GM12873 (cell line): ENCODE measurements around the gene MMP28.

Experiments
- TF ChIP-seq, protein P1 (sequence below): IDR thresholded peaks from 2 replicates; pipeline ENCODE4 v1.5.1; 2012; ENCODE audit warnings: low read depth, mild to moderate bottlenecking, moderate library complexity, low read length, control low read depth; ENCODE audit not compliant: insufficient read depth; ENCODE audit errors: missing control alignments

MMP28 gene

DNA sequence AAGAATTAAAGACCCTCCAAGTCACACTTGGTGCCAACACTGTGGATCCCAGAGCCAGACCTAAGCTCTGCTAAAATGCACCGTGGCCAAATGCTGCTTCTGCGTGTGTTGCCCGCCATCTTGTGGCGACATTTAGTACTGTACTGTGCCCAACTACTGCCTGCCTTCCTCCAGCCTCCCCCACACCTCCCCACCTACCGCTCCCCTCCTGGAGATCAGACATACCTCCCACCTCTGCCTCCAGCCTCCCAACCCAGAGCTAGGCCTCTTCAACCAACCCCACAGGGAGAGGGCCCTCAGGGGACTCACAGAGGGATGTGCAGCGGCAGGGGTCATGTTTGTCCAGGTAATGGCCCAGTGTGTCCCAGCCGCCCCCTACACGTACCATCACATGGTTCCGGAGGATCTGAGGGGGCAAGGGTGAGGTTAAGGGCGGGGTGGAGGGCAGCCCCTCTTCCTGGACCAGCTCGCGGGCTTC, 47.9 kb downstream of the MMP28 start:
- TF ChIP-seq, protein P1, sequence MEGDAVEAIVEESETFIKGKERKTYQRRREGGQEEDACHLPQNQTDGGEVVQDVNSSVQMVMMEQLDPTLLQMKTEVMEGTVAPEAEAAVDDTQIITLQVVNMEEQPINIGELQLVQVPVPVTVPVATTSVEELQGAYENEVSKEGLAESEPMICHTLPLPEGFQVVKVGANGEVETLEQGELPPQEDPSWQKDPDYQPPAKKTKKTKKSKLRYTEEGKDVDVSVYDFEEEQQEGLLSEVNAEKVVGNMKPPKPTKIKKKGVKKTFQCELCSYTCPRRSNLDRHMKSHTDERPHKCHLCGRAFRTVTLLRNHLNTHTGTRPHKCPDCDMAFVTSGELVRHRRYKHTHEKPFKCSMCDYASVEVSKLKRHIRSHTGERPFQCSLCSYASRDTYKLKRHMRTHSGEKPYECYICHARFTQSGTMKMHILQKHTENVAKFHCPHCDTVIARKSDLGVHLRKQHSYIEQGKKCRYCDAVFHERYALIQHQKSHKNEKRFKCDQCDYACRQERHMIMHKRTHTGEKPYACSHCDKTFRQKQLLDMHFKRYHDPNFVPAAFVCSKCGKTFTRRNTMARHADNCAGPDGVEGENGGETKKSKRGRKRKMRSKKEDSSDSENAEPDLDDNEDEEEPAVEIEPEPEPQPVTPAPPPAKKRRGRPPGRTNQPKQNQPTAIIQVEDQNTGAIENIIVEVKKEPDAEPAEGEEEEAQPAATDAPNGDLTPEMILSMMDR = peak; percentile 91

DNA sequence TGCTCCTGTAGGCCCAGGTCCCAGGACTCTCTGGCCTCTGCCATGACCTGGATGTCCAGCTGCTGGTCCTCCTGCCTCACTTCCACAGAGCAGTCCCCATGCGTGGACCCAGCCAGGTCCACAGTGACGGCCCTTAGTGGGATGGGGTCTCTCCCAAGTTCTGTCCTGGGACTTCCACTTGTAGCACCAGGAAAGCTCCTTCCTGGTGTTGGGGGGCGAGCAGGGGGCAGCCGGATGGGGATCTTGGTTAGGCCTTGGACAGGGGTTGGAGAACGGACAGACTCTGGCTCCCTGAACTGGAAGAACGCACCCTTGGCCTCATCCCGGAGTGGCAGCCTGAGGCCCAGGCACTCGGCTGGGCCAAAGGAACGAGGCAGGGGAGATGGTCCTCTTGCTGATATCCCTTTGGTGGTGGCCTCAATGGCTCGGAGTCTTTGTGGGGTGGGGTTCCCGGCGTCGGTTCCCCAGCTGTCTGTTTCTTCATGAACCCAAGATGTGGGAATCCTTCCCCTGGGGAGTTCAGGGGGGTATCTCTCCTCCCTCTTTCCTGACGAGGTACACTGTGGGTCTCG, 49.6 kb downstream of the MMP28 start:
- TF ChIP-seq, protein P1 = no peak

DNA sequence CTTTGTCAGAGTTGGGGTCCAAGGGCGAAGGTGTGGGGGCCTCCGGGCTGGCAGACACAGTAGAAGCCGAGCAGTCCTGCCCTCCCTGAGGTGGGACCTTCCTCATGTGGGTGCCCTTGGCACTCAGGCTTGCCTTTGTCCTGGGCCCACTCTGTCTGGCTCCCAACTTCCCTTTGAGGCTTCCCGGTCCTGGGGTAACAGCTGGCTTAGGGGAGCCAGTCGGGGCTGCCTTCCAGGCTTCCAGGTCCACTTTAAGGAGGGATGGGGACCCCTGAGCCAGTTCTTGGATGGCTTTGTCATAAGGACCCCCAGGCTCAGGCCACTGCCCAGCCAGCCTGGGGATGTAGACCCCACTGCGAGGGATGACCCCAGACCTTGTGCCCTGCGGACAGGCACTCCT, 50.2 kb downstream of the MMP28 start:
- TF ChIP-seq, protein P1 = no peak

DNA sequence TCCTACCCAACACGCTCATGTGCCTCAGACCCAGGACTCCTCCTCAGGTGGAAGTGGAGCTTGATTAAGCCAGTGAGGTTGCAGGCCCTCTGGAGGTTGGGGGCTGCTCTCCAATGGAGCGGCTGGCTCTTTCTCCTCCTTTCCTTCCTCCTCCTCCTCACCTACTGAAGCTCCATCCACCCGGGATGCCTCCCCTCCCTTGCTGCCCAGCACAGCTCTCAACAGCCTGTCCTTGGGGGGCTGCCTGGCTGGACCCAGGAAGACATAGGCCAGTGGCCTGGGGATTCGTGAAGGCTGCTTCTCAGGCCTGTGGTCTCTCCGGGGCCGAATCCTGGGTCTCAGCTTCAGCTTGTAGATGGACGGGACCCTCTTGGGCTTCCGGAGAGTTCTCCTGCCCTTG, 50.6 kb downstream of the MMP28 start:
- TF ChIP-seq, protein P1 = no peak

DNA sequence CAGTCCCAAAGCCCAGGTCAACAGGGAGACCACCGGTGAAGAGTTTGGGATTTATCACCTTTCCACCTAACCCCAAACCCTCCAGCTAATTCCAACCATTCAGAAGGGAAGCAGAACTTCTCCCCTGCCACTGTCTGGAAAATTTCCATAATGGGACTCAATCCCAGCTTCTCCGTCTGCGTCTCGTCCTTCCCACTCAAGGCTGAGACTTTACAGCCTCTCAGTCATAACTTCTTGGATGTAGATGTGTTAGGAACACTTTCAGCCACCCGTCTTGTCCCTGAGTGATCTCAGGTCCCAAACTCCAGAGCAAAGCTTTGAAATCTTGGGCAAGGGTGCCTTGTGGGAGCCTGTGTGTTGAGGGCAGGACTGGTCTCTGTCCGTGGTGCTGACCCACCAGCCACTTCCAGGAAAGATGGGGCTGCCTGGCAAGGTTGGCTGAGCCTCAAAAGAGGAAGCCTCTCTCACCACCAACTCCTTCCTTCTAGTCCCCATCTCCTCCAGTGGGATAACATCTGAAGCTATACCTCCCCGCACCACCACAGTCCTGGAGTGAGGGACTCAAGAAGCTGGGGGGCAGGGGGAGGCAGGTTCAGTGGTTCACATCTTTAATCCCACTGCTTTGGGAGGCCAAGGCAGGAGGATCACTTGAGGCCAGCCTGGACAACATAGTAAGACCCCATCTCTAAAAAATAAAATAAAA, 51.7 kb downstream of the MMP28 start:
- TF ChIP-seq, protein P1 = no peak

DNA sequence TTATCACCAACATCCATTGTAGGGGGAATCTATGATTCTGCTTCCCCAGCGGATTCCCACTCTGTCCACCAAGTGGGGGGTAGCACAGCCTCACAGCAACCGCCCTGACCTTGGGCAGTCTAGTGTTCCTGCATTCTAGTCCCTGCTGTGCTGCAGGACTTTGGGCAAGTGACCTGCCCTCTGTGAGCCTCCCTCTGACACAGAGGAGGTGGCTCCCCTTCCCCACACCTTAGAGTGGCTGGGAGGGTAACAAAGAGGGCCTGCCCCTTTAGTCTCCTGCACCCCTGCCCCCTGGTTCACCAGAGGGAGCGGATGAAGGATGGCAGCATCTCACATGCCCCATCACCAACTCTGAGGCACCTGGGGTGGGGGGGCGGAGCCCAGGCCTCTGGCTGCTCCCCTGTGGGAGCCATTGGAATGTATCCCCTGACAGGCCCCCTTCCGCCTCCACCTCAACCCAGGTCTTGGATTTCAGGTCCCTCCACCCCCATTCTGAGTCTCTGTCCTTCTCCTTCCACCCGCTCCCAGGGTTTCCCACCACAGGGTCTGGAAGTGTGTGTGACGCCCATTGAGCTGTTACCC, 52.5 kb downstream of the MMP28 start:
- TF ChIP-seq, protein P1 = no peak

DNA sequence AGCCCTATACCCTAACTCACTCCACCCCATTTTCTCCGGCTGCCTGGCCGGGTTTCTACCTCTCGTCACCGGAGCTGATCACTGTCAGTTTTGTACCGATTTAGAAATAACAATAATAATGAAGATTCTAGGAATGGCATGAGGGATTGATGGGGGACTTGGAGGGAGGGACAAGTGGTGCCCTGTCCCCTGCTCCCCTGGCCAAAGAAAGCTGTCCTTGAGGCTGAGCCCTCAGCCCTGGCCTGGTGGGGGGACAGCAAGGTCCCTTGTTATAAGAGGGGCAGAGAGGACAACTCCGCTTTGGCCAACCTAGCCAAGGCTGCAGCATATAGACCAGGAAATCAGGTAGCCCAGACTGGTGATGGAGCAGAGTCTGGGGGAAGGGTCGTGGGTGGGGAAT, 52.9 kb downstream of the MMP28 start:
- TF ChIP-seq, protein P1 = no peak
